ENCODE results near the gene CERK.

GRCh38 chr22:46663001-46663400, 75.1 kb downstream of the CERK start:
- TF ChIP-seq CTCF (IDR thresholded peaks at IDR 0.05), result no peak
- no peak for TF ChIP-seq EP300 (IDR thresholded peaks at IDR 0.05)
- TF ChIP-seq POLR2A (IDR thresholded peaks at IDR 0.05; ENCODE audit: low read depth), result no peak

All from esophagus muscularis mucosa (tissue), 4 donors.